Nephron progenitor cell (in vitro differentiated cells): ENCODE results near the gene ODAM.
"Not testable (repeated sequence)": the region's sequence is repeated elsewhere in the genome, so short reads cannot be mapped to it uniquely, and the experiment has no call there.

Experiments used
- DNase-seq: peaks from one replicate; pipeline ENCODE4 v3.0.0; 2021
- H3K27ac Mint-ChIP-seq: 2 replicates; pipeline ENCODE4 v1.8.0; 2021; ENCODE audit warnings: mild to moderate bottlenecking, moderate library complexity, mixed read lengths
- H3K27me3 Mint-ChIP-seq: 2 replicates; pipeline ENCODE4 v1.8.0; 2021; ENCODE audit warnings: mild to moderate bottlenecking, low read depth, mixed read lengths; ENCODE audit not compliant: poor library complexity
- H3K36me3 Mint-ChIP-seq: 2 replicates; pipeline ENCODE4 v1.8.0; 2021; ENCODE audit warnings: low read depth, mixed read lengths
- H3K4me1 Mint-ChIP-seq: 2 replicates; pipeline ENCODE4 v1.8.0; 2021; ENCODE audit warnings: mixed read lengths
- H3K4me3 Mint-ChIP-seq: 2 replicates; pipeline ENCODE4 v1.8.0; 2021; ENCODE audit warnings: mild to moderate bottlenecking, moderate library complexity, mixed read lengths
- H3K9me3 Mint-ChIP-seq: 2 replicates; pipeline ENCODE4 v1.8.0; 2021; ENCODE audit warnings: mild to moderate bottlenecking, moderate library complexity, mixed read lengths
- TF ChIP-seq, protein P1 (sequence below): fragments of 200-600 bp; sonication (generic); IDR thresholded peaks from 2 replicates; pipeline ENCODE4 v1.5.0; 2021; ENCODE audit warnings: antibody characterized with exemption

Gene ODAM

DNA sequence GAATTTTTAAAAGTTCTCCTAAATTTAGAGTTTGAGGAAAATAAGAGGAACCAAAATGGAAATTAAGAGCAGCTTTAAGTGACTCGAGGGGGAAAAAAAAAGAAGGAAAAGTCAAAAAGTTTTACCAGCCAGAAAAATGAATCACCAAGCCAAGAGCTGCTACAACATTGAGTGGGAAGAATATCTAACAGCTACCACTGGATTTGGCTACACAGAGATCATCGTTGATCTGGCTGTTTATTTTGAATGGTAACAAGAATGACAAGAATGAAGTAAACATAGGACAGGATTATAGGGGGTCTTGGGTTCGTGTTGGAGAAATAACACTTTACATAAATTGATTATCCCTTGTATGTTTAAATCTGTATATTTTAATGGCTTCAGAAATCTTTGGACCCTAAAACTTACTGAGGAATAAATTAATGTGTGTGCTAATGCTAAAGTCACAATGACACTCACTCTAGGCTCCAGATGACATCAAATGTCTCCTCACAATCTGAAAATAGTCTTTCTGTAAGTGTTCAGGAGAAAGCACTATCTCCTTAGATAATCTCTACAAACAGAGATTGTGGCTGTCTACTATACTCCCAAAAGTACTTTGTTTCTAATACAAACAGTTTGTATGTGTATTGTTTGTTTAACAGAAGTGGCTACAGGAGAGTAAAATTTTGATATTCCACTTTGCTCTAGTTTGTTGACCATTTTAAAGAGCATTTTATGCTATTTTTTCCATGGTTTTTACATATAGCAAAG, 43.8 kb downstream of the ODAM start:
- Mint-ChIP-seq H3K9me3 (no peaks in the 10 kb centered on the region), H3K4me1 (peaks cover 7% of the 10 kb centered on the region), H3K36me3 (no peaks in the 10 kb centered on the region), H3K27ac (no peak overlapping the region), H3K27me3 (no peaks in the 10 kb centered on the region), H3K4me3 (no peak overlapping the region)
- no peak for DNase-seq
- TF ChIP-seq, protein P1, sequence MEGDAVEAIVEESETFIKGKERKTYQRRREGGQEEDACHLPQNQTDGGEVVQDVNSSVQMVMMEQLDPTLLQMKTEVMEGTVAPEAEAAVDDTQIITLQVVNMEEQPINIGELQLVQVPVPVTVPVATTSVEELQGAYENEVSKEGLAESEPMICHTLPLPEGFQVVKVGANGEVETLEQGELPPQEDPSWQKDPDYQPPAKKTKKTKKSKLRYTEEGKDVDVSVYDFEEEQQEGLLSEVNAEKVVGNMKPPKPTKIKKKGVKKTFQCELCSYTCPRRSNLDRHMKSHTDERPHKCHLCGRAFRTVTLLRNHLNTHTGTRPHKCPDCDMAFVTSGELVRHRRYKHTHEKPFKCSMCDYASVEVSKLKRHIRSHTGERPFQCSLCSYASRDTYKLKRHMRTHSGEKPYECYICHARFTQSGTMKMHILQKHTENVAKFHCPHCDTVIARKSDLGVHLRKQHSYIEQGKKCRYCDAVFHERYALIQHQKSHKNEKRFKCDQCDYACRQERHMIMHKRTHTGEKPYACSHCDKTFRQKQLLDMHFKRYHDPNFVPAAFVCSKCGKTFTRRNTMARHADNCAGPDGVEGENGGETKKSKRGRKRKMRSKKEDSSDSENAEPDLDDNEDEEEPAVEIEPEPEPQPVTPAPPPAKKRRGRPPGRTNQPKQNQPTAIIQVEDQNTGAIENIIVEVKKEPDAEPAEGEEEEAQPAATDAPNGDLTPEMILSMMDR = no peak

DNA sequence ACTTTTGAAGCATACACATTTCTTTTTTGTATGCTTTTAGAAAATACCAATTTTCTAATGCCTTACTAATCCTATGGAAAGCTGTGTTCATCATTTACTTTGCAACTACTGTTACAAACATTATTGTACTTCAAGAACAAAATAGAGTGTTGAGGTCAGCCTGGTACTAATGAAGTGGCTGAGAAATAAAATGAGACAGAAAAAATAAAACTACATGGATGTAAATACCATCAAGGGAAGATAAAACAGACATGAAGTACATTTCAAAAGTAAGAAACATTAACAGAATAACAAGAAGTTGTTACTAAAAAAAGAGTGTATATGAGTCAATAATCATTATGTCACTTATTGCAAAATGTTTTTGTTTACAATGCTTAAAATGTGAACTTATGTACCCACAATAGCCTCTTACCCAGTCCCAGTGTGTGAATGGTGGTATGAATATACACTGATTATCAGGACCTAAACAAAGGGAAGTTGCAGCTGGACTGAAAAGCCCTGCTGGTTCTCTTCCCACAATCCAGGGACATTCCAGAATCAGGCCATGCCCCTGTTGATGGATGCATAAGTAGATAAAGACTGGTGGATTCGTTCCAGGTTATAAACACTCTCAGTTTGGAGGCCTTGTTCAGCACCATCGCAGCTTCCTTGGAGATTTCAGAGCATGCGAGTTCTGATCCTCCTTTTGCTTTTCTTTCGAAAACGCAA, 44.5 kb downstream of the ODAM start:
- H3K27ac Mint-ChIP-seq = no peak overlapping the region

DNA sequence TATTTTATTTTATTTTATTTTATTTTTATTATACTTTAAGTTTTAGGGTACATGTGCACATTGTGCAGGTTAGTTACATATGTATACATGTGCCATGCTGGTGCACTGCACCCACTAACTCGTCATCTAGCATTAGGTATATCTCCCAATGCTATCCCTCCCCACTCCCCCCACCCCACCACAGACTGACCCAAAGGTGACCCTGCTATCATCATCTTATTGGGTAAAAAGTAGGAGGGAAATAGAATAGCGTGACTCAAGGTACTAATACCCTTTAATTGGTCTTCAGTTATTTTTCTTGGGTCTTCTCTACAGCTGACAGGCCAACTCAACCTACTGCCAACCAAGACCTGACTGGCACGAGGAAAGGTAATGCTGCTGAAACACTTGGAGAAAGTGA, 46.8 kb downstream of the ODAM start, which contains the start of gene CSN3:
CSN3 (plus strand) TSS at position 301 of the 400 bp plus-strand sequence. CDS start 2,223 bp downstream, outside the sequence.
- H3K9me3 Mint-ChIP-seq, DNase-seq, H3K4me1 Mint-ChIP-seq, H3K27me3 Mint-ChIP-seq, H3K36me3 Mint-ChIP-seq, H3K27ac Mint-ChIP-seq, H3K4me3 Mint-ChIP-seq: not testable (repeated sequence)

More for the DNA sequence above, 44.5 kb downstream of the ODAM start:
- H3K4me1 Mint-ChIP-seq = peaks cover 7% of the 10 kb centered on the region
- no peaks in the 10 kb centered on the region for H3K27me3 Mint-ChIP-seq
- DNase-seq = no peak
- TF ChIP-seq, protein P1 = no peak
- no peak overlapping the region for H3K4me3 Mint-ChIP-seq
- no peaks in the 10 kb centered on the region for H3K36me3 Mint-ChIP-seq
- H3K9me3 Mint-ChIP-seq = no peaks in the 10 kb centered on the region

DNA sequence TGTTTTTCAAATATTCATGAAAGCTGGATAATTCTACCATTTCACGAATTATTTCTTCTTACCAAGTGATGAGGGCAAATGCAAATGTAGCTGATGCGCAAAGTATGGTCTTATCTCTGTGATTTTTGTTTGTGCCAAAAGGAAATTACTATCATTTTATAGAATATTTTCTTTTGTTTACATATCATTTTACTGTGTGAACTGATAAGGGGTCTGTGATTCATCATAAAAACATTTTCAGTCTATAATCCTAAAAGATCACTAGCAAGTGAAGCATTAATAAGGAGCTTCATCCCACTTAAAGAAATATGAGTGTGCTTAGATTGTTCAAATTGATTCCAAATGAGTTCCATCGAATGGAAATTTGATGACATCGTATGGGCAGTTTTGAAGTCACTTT, 47.6 kb downstream of the ODAM start:
- Mint-ChIP-seq H3K36me3 (no peaks in the 10 kb centered on the region), H3K27me3 (no peaks in the 10 kb centered on the region), H3K4me1 (no peaks in the 10 kb centered on the region), H3K27ac (no peak overlapping the region), H3K9me3 (no peaks in the 10 kb centered on the region), H3K4me3 (no peak overlapping the region)
- DNase-seq = no peak
- TF ChIP-seq, protein P1 = no peak

DNA sequence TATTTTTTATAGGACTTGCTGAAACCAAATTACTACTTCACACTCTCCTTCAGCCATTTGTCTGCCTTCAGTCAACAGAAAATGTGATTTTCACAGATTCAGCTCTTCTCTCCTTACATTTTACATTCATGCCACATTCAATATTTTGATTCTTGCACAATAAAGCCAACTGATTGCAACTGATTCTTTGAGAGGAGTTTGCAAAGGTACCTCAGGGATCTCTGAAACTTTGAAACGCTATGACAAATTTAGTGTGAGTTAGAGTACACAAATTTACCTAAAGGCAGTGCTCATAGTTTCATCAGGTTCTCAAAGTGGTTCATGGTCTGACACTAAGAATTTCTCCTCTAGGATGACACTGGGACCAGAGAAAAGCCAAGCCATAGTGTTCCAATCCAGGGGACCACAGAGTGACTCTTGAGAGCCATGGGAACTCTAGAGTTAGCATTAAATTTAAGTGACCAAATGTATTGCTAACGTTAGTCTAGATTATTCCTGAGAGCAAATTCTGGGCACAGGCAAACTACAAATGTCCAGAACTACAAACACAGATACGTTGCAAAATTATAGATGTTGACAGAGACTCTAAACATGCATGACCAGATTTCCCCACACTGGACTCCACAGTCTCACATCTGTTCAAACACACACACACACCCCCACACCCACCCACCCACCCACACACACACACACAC, 55.9 kb downstream of the ODAM start:
- Mint-ChIP-seq H3K4me3 (no peak overlapping the region), H3K9me3 (no peaks in the 10 kb centered on the region), H3K27me3 (no peaks in the 10 kb centered on the region), H3K4me1 (no peaks in the 10 kb centered on the region), H3K36me3 (no peaks in the 10 kb centered on the region), H3K27ac (no peak overlapping the region)
- no peak for DNase-seq
- TF ChIP-seq, protein P1 = no peak

DNA sequence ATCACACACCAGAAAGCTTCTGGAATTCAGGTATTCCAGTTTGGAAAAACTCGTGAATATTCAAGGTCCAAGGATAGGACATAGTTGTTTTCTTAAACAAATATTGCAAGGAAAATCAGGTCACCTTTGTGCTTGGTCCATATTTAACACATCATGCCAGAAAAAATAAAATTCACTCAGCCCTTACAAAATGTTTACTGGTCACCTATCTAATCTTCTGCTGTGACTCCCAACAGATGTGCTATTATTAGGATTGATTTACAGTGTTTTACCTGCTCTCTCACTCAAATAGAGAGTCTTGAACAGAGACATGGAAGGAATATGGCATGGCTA, 56.4 kb downstream of the ODAM start:
- H3K27ac Mint-ChIP-seq = no peak overlapping the region
- no peaks in the 10 kb centered on the region for H3K9me3 Mint-ChIP-seq
- no peaks in the 10 kb centered on the region for H3K27me3 Mint-ChIP-seq
- no peak for DNase-seq
- H3K4me1 Mint-ChIP-seq = no peaks in the 10 kb centered on the region
- H3K4me3 Mint-ChIP-seq = no peak overlapping the region
- no peaks in the 10 kb centered on the region for H3K36me3 Mint-ChIP-seq
- TF ChIP-seq, protein P1 = no peak
